ENCODE measurements around the gene IL4R.

IL4R gene

DNA sequence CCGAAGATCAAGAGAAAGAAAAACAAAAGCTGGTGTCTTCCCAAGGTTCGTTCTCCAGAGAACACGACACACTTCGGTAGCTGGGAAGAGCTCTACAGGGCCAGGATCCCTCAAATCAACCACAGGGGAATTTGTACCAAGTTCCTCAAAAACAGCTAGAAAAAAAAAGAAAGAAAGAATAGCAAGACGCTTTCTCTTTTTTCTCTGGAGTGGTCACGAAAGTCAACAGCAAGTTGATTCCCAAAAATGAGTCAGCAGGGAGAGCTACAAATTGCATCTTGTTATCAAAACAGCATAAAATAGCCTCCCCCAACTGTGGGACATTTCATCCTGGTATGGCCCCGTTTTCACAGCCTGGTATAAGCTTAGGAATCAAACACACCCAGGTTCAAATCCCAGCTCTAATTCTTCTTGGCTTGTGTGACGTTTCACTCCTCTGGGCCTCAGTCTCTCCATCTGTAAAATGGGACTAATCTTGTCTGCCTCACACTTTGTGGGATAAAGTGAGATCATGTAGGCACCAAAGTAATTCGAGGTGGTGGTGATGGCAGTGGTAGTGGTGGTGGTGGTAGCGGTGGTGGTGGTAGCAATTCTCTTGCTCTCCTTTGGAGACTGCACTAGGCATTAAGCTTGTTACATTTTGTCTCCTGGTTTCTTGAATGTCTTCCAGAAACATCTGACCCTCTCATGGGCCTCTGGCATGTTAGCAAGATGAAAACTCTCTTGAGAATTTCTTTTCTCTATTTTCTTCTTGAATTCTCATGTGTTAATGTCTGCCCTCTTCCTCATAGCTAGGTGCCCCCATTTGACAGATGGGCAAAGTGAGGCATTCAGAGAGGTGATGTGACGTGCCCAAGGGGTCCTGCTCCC is 87.2 kb downstream of the IL4R start:
- H3K4me1 ChIP-seq (ENCODE audit: control insufficient read depth in 2 of 2, insufficient read depth in 1 of 2, low read depth in 1 of 2, low read length in 2 of 2): peaks cover 3 to 4% of the 10 kb centered on the region in 2 donors
- H3K9ac ChIP-seq (ENCODE audit: low read depth, low read length, poor library complexity): no peak overlapping the region
- H2AFZ ChIP-seq (ENCODE audit: low read length): no peak overlapping the region
- H3K27ac ChIP-seq (replicated peaks; ENCODE audit: low read length): no peak overlapping the region
- H3K14ac ChIP-seq (ENCODE audit: low read length): no peak overlapping the region
- peaks cover 0 to 19% (median 0%) of the 10 kb centered on the region in 3 experiments for H3K27me3 ChIP-seq (ENCODE audit: control insufficient read depth in 3 of 3, insufficient read depth in 3 of 3, low read depth in 1 of 3, low read length in 3 of 3)
- H3K79me1 ChIP-seq (ENCODE audit: low read depth, low read length): no peaks in the 10 kb centered on the region
- no CpG with 5 or more reads among the region's 11 CpGs for WGBS, 2 donors (ENCODE audit: extremely low coverage in 2 of 2, insufficient read length in 2 of 2, insufficient replicate concordance in 1 of 2)
- no peak overlapping the region for H3K4me3 ChIP-seq (ENCODE audit: low read length in 2 of 2)
- no peak overlapping the region for H3K23ac ChIP-seq (ENCODE audit: low read depth, low read length, poor library complexity)
- no peak overlapping the region for H3K18ac ChIP-seq (ENCODE audit: low read length)
- no peak overlapping the region for H2BK120ac ChIP-seq (ENCODE audit: low read depth, low read length)
- H2BK12ac ChIP-seq (ENCODE audit: low read length): no peak overlapping the region
- no peak overlapping the region for H2BK15ac ChIP-seq (ENCODE audit: low read length)
- no peak overlapping the region for H4K91ac ChIP-seq (ENCODE audit: low read depth, low read length, poor library complexity)
- no peak overlapping the region for H4K8ac ChIP-seq (ENCODE audit: low read depth, low read length)
- H3K4ac ChIP-seq (ENCODE audit: low read length): no peak overlapping the region
- no peak for DNase-seq (ENCODE audit: low spot score)
- no peaks in the 10 kb centered on the region for H3K9me3 ChIP-seq (replicated peaks in 1 of 2; ENCODE audit: control insufficient read depth in 2 of 2, insufficient read depth in 1 of 2, low read depth in 1 of 2, low read length in 2 of 2)
- no peak overlapping the region for H2BK5ac ChIP-seq (ENCODE audit: low read length)
- H2AK5ac ChIP-seq (ENCODE audit: low read depth, low read length): no peak overlapping the region
- no peaks in the 10 kb centered on the region for H3K36me3 ChIP-seq (replicated peaks in 1 of 2; ENCODE audit: control insufficient read depth in 2 of 2, insufficient read depth in 2 of 2, low read length in 2 of 2)
- H3K4me2 ChIP-seq (ENCODE audit: insufficient read depth, low read length, poor library complexity, severe bottlenecking): no peak overlapping the region

DNA sequence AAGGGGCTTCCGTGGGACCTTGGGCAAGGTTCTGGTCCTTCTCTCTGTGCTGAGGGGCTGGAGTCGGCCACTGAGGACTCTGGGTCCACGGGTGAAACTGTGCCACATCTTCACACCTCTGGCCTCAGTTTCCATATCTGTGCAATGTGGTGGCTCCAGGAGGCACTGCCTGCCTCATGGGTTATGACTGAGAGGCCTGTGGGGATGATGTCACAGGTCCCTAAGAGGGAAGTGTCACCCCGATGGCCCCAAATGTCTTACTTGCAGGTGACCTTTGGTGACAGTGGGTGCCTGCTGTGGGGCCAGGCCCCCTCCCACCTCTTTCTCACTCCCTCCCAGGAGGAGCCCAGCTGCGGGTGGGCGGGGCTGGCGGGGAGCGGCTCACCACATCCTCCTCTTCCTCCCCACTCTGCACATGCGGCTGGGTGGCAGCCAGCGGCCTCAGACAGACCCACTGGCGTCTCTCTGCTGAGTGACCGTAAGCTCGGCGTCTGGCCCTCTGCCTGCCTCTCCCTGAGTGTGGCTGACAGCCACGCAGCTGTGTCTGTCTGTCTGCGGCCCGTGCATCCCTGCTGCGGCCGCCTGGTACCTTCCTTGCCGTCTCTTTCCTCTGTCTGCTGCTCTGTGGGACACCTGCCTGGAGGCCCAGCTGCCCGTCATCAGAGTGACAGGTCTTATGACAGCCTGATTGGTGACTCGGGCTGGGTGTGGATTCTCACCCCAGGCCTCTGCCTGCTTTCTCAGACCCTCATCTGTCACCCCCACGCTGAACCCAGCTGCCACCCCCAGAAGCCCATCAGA is 88.2 kb downstream of the IL4R start, which contains the start of gene IL21R:
TSS of gene IL21R (plus strand) at position 407 of the 801 bp plus-strand sequence. CDS start 27,898 bp downstream, outside the sequence.
- H4K8ac ChIP-seq (ENCODE audit: low read depth, low read length): no peak within 1 kb of the TSS
- peak within 1 kb of the TSS; percentile 90 for H2AFZ ChIP-seq (ENCODE audit: low read length)
- peaks cover 6 to 7% of the 10 kb centered on the region in 2 donors for H3K4me1 ChIP-seq (ENCODE audit: control insufficient read depth in 2 of 2, insufficient read depth in 1 of 2, low read depth in 1 of 2, low read length in 2 of 2)
- H3K27ac ChIP-seq (replicated peaks; ENCODE audit: low read length): no peak within 1 kb of the TSS
- H4K91ac ChIP-seq (ENCODE audit: low read depth, low read length, poor library complexity): no peak within 1 kb of the TSS
- no peak for DNase-seq (ENCODE audit: low spot score)
- H3K4ac ChIP-seq (ENCODE audit: low read length): no peak within 1 kb of the TSS
- peak within 1 kb of the TSS; percentile 53 for H2AK5ac ChIP-seq (ENCODE audit: low read depth, low read length)
- H2BK5ac ChIP-seq (ENCODE audit: low read length): peak within 1 kb of the TSS; percentile 62
- no CpG with 5 or more reads among the region's 23 CpGs for WGBS, 2 donors (ENCODE audit: extremely low coverage in 2 of 2, insufficient read length in 2 of 2, insufficient replicate concordance in 1 of 2)
- H3K27me3 ChIP-seq (ENCODE audit: control insufficient read depth in 3 of 3, insufficient read depth in 3 of 3, low read depth in 1 of 3, low read length in 3 of 3): peaks cover 0 to 19% (median 0%) of the 10 kb centered on the region in 3 experiments
- H3K14ac ChIP-seq (ENCODE audit: low read length): peak within 1 kb of the TSS; percentile 90
- no peak within 1 kb of the TSS for H3K4me2 ChIP-seq (ENCODE audit: insufficient read depth, low read length, poor library complexity, severe bottlenecking)
- no peak within 1 kb of the TSS for H2BK120ac ChIP-seq (ENCODE audit: low read depth, low read length)
- H3K79me1 ChIP-seq (ENCODE audit: low read depth, low read length): no peaks in the 10 kb centered on the region
- H3K23ac ChIP-seq (ENCODE audit: low read depth, low read length, poor library complexity): peak within 1 kb of the TSS; percentile 45
- no peak within 1 kb of the TSS for H2BK15ac ChIP-seq (ENCODE audit: low read length)
- H3K9me3 ChIP-seq (replicated peaks in 1 of 2; ENCODE audit: control insufficient read depth in 2 of 2, insufficient read depth in 1 of 2, low read depth in 1 of 2, low read length in 2 of 2): no peaks in the 10 kb centered on the region
- peak within 1 kb of the TSS; percentile 12 for H3K9ac ChIP-seq (ENCODE audit: low read depth, low read length, poor library complexity)
- H3K36me3 ChIP-seq (replicated peaks in 1 of 2; ENCODE audit: control insufficient read depth in 2 of 2, insufficient read depth in 2 of 2, low read length in 2 of 2): no peaks in the 10 kb centered on the region
- H3K4me3 ChIP-seq (ENCODE audit: low read length in 2 of 2): no peak within 1 kb of the TSS
- H3K18ac ChIP-seq (ENCODE audit: low read length): peak within 1 kb of the TSS; percentile 63
- peak within 1 kb of the TSS; percentile 46 for H2BK12ac ChIP-seq (ENCODE audit: low read length)

GRCh38 chr16:27402569-27402963 is 88.8 kb downstream of the IL4R start:
- Histone ChIP-seq H3K14ac (ENCODE audit: low read length) (no peak overlapping the region), H4K91ac (ENCODE audit: low read depth, low read length, poor library complexity) (no peak overlapping the region)

More at GRCh38 chr16:27402569-27402963, 88.8 kb downstream of the IL4R start:
- H4K8ac ChIP-seq (ENCODE audit: low read depth, low read length): no peak overlapping the region
- H3K27me3 ChIP-seq (ENCODE audit: control insufficient read depth in 3 of 3, insufficient read depth in 3 of 3, low read depth in 1 of 3, low read length in 3 of 3): peaks cover 0 to 19% (median 0%) of the 10 kb centered on the region in 3 experiments
- no peak overlapping the region for H2BK120ac ChIP-seq (ENCODE audit: low read depth, low read length)
- no peaks in the 10 kb centered on the region for H3K36me3 ChIP-seq (replicated peaks in 1 of 2; ENCODE audit: control insufficient read depth in 2 of 2, insufficient read depth in 2 of 2, low read length in 2 of 2)
- H3K23ac ChIP-seq (ENCODE audit: low read depth, low read length, poor library complexity): no peak overlapping the region
- no CpG with 5 or more reads among the region's 8 CpGs for WGBS, 2 donors (ENCODE audit: extremely low coverage in 2 of 2, insufficient read length in 2 of 2, insufficient replicate concordance in 1 of 2)
- peak overlapping the region; percentile 62 for H2BK5ac ChIP-seq (ENCODE audit: low read length)
- H2AFZ ChIP-seq (ENCODE audit: low read length): no peak overlapping the region
- H3K27ac ChIP-seq (replicated peaks; ENCODE audit: low read length): no peak overlapping the region
- H3K4me1 ChIP-seq (ENCODE audit: control insufficient read depth in 2 of 2, insufficient read depth in 1 of 2, low read depth in 1 of 2, low read length in 2 of 2): peaks cover 6 to 7% of the 10 kb centered on the region in 2 donors
- H3K4ac ChIP-seq (ENCODE audit: low read length): no peak overlapping the region
- no peaks in the 10 kb centered on the region for H3K9me3 ChIP-seq (replicated peaks in 1 of 2; ENCODE audit: control insufficient read depth in 2 of 2, insufficient read depth in 1 of 2, low read depth in 1 of 2, low read length in 2 of 2)
- peak overlapping the region; percentile 46 for H2BK12ac ChIP-seq (ENCODE audit: low read length)
- no peaks in the 10 kb centered on the region for H3K79me1 ChIP-seq (ENCODE audit: low read depth, low read length)
- no peak overlapping the region for H3K4me2 ChIP-seq (ENCODE audit: insufficient read depth, low read length, poor library complexity, severe bottlenecking)
- peak overlapping the region; percentile 27 for H3K18ac ChIP-seq (ENCODE audit: low read length)
- no peak overlapping the region for H2BK15ac ChIP-seq (ENCODE audit: low read length)
- peak overlapping the region; percentile 53 for H2AK5ac ChIP-seq (ENCODE audit: low read depth, low read length)
- DNase-seq (ENCODE audit: low spot score): no peak
- no peak overlapping the region for H3K4me3 ChIP-seq (ENCODE audit: low read length in 2 of 2)
- H3K9ac ChIP-seq (ENCODE audit: low read depth, low read length, poor library complexity): peak overlapping the region; percentile 12
